BLaER1 (cell line): ENCODE results near the gene PRR5L.

Experiments
- H3K27ac ChIP-seq: shearing (Covaris generic); formaldehyde crosslinking; 2 replicates; pipeline ENCODE4 v1.8.1; 2022
- H3K27me3 ChIP-seq: shearing (Covaris generic); formaldehyde crosslinking; 2 replicates; pipeline ENCODE4 v1.8.1; 2022
- H3K36me3 ChIP-seq: shearing (Covaris generic); formaldehyde crosslinking; 2 replicates; pipeline ENCODE4 v1.8.1; 2022
- H3K4me1 ChIP-seq: shearing (Covaris generic); formaldehyde crosslinking; 2 replicates; pipeline ENCODE4 v1.8.1; 2022
- H3K4me2 ChIP-seq: shearing (Covaris generic); formaldehyde crosslinking; 2 replicates; pipeline ENCODE4 v1.8.1; 2022
- H3K4me3 ChIP-seq: shearing (Covaris generic); formaldehyde crosslinking; 2 replicates; pipeline ENCODE4 v1.8.1; 2022
- H3K9ac ChIP-seq: shearing (Covaris generic); formaldehyde crosslinking; 2 replicates; pipeline ENCODE4 v1.8.1; 2022
- H3K9me3 ChIP-seq: shearing (Covaris generic); formaldehyde crosslinking; 2 replicates; pipeline ENCODE4 v1.8.1; 2022
- H4K20me1 ChIP-seq: shearing (Covaris generic); formaldehyde crosslinking; 2 replicates; pipeline ENCODE4 v1.8.1; 2022
- Cebpa-rat ChIP-seq: shearing (Covaris generic); IDR thresholded peaks from 2 replicates; pipeline ENCODE4 v1.8.1; 2022

The PRR5L gene, protein sequence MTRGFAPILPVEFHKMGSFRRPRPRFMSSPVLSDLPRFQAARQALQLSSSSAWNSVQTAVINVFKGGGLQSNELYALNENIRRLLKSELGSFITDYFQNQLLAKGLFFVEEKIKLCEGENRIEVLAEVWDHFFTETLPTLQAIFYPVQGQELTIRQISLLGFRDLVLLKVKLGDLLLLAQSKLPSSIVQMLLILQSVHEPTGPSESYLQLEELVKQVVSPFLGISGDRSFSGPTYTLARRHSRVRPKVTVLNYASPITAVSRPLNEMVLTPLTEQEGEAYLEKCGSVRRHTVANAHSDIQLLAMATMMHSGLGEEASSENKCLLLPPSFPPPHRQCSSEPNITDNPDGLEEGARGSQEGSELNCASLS

DNA sequence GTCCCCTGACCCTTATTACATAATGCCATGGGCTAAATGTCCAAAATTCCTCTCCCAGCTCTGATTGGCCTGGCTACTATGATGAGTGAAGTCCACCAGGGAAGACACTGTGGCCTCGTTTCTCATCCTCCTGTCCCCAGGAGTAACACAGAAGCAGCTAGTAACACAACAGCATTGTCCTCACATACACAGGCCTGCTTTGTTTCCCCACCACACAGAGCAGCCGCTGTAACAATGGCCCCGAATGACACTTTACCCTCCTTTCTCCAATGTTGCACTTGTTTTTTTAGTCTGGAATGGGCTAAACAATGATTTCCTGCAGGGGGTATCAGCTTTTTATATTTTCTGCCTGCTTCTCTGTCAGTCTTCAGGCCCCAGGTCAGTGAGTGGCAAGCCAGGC lies at the start of gene PRR5L:
Gene PRR5L, plus strand, starts transcription at position 363 of the 400 bp plus-strand sequence. CDS start 104,834 bp downstream, outside the sequence.
- no peak for TF ChIP-seq Cebpa-rat
- H3K4me2 ChIP-seq: no peak within 1 kb of the TSS

DNA sequence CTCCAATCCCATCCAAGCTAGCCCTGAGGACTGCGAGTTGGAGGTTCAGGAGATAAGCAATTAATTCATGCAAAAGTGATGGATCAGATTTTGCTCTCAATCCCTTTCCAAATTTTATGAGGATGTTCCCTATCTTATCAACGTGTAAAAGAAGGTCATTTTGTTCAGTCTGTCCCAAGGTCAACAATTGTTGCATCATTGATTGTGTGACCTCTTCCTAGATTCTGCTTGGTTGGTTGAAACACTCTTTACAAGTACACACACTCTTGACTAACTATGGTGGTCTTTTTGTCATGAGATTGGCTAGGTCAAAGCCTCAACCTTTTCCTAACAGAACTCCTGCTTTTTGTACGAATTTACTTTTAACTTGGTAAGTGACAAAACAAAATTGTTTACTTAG lies 48.6 kb upstream of the PRR5L start:
- no peak for TF ChIP-seq Cebpa-rat
- no peak overlapping the region for H3K4me2 ChIP-seq
- 0 out of 2 replicates have a peak, but pooled peaks cover 7% of the 10 kb centered on the region for H3K4me1 ChIP-seq
- H3K27me3 ChIP-seq: no peaks in the 10 kb centered on the region
- H3K27ac ChIP-seq: no peak overlapping the region
- no peak overlapping the region for H3K4me3 ChIP-seq
- 0 out of 2 replicates have a peak, but pooled peaks cover 5% of the 10 kb centered on the region for H3K36me3 ChIP-seq
- H3K9me3 ChIP-seq: peaks cover 16% of the 10 kb centered on the region
- no peak overlapping the region for H3K9ac ChIP-seq
- no peaks in the 10 kb centered on the region for H4K20me1 ChIP-seq

More for the DNA sequence above, at the start of gene PRR5L:
- Histone ChIP-seq H4K20me1 (no peaks in the 10 kb centered on the region), H3K36me3 (no peaks in the 10 kb centered on the region), H3K4me3 (no peak within 1 kb of the TSS), H3K27me3 (no peaks in the 10 kb centered on the region), H3K9me3 (no peaks in the 10 kb centered on the region), H3K27ac (no peak within 1 kb of the TSS), H3K4me1 (no peaks in the 10 kb centered on the region), H3K9ac (no peak within 1 kb of the TSS)

DNA sequence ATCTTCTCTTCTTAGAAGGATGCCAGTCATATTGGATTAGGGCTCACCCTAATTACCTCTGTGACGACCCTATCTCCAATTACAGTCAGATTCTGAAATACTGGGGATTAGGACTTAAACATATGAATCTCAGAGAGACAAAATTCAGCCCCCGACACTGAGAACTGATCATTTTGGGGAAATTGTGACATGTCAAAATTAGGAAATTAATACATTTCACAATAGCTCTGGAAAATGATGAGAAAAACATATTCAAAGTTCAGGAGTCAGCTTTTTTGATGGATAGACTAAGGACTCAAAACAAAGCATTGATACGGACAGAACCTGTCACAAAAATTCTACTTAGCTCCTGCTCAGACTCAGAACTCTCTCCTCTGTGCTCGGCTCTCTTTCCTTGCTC lies 47.7 kb upstream of the PRR5L start:
- Histone ChIP-seq H3K4me1 (0 out of 2 replicates have a peak, but pooled peaks cover 7% of the 10 kb centered on the region), H3K9ac (no peak overlapping the region), H3K27me3 (no peaks in the 10 kb centered on the region), H4K20me1 (no peaks in the 10 kb centered on the region), H3K36me3 (0 out of 2 replicates have a peak, but pooled peaks cover 5% of the 10 kb centered on the region), H3K4me3 (no peak overlapping the region), H3K9me3 (peaks cover 16% of the 10 kb centered on the region), H3K27ac (no peak overlapping the region), H3K4me2 (no peak overlapping the region)
- TF ChIP-seq Cebpa-rat: 0 out of 2 replicates have a peak, but pooled peaks have one; percentile 9

DNA sequence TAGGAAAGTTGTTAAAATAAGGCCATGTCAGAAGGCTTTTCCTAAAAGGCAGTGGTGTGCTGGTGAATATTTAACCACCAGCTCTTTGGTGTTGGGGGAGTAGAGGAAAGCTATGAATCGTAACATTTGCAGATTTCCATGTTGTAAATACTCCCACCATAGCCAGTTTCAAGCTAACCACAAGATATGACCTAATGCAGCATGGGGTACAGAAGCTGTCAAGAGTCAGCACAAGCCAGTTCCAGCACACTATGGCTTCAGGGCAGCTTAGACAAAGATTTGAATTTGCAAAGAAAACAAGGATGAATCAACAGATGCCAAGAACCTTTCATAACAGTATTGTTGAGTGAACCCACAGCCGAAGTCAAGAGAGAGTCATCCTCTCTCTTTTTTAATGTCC lies 46.8 kb upstream of the PRR5L start:
- Histone ChIP-seq H3K4me1 (0 out of 2 replicates have a peak, but pooled peaks cover 7% of the 10 kb centered on the region), H3K4me2 (no peak overlapping the region), H3K27ac (no peak overlapping the region), H4K20me1 (no peaks in the 10 kb centered on the region), H3K4me3 (no peak overlapping the region), H3K36me3 (0 out of 2 replicates have a peak, but pooled peaks cover 5% of the 10 kb centered on the region), H3K27me3 (no peaks in the 10 kb centered on the region), H3K9ac (no peak overlapping the region), H3K9me3 (peaks cover 16% of the 10 kb centered on the region)
- no peak for TF ChIP-seq Cebpa-rat

DNA sequence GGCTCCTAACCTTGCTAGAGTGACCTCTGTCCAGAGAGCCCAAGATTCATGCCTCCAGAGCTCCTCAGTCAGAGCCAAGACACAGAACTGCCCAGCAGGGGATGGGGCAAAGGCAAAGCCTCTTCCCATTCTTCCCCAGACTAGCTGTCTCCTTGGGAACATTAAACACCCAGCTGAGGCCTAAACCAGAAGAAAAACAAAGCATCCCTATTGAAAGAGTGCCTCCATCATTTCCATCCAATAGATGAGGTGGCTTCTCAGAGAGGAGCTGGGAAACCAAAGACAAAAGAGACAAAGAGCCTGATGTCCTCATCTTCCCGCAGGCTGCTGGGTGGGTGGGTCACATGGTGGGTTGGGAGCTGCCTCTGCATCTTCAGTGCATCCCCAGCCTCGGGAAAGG lies 44.3 kb upstream of the PRR5L start:
- H3K9ac ChIP-seq: no peak overlapping the region
- H3K27me3 ChIP-seq: no peaks in the 10 kb centered on the region
- peaks cover 16% of the 10 kb centered on the region for H3K9me3 ChIP-seq
- 0 out of 2 replicates have a peak, but pooled peaks cover 7% of the 10 kb centered on the region for H3K4me1 ChIP-seq
- H3K4me3 ChIP-seq: no peak overlapping the region
- H3K36me3 ChIP-seq: 0 out of 2 replicates have a peak, but pooled peaks cover 5% of the 10 kb centered on the region
- no peak overlapping the region for H3K27ac ChIP-seq
- H3K4me2 ChIP-seq: no peak overlapping the region
- no peak for TF ChIP-seq Cebpa-rat
- H4K20me1 ChIP-seq: no peaks in the 10 kb centered on the region

DNA sequence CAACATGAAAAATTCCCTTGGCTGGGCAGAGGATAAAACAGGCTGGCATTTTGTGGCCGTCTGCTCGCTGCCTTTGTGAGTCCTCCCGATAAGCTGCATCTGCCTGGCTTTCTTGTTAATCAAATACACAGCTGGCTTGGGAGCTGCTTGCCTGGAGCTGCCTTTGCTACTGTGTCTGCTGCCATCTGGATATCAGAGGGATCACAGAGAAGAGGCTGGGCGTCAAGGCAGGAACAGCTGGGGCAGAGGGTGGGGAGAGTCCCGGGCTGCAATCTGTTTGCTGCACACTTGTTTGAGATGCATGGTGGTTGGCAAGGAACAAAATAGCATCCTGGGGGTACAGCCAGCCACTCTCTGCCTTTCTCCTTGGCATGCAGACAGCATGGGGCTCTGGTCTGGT lies 42.9 kb upstream of the PRR5L start:
- Histone ChIP-seq H3K27me3 (no peaks in the 10 kb centered on the region), H3K9ac (no peak overlapping the region), H3K4me1 (0 out of 2 replicates have a peak, but pooled peaks cover 7% of the 10 kb centered on the region), H3K27ac (no peak overlapping the region), H3K9me3 (peaks cover 16% of the 10 kb centered on the region), H4K20me1 (no peaks in the 10 kb centered on the region), H3K4me3 (no peak overlapping the region), H3K36me3 (0 out of 2 replicates have a peak, but pooled peaks cover 5% of the 10 kb centered on the region), H3K4me2 (no peak overlapping the region)
- TF ChIP-seq Cebpa-rat: no peak

DNA sequence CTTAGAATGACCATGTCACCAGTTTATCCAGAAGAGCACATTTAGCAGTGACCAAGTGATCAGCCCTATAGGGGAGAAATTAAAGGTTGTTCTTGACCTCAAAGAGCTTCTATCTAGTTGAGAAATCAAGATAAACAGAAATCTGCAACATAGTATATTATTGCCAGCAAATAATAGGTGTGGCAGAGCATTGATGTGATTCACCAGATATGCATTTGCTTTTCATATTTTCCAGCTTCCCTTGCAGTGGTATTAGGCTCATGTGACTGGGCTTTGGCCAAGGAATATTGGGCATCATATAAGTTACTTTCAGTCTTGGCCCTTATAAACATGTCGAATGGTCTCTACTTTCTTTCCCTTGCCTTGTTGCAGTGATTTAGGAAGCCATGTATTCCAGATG lies 41.4 kb upstream of the PRR5L start:
- Histone ChIP-seq H4K20me1 (no peaks in the 10 kb centered on the region), H3K4me3 (no peak overlapping the region), H3K9ac (no peak overlapping the region), H3K9me3 (peaks cover 16% of the 10 kb centered on the region), H3K27ac (no peak overlapping the region), H3K4me1 (no peaks in the 10 kb centered on the region), H3K27me3 (no peaks in the 10 kb centered on the region), H3K36me3 (0 out of 2 replicates have a peak, but pooled peaks cover 5% of the 10 kb centered on the region), H3K4me2 (no peak overlapping the region)
- TF ChIP-seq Cebpa-rat: no peak

DNA sequence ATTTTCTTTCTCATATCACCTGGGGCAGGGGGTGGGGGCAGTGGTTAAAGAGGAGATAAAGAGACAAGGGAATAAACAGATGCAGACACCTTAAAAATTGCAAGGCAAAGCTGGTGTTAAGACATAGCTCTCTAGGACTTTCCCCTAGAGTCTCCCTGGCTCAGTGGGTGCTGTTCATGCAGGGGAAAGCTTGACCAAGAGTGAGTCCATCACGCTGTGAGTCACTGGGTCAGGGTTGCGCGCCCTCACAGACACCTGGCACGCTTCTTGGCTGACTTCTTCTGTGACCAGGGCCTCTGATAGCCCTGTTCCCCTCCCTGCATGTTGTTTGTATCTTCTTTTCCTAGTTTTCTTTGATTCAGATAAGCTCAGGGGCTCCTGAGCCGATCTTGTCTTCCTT lies 38.7 kb upstream of the PRR5L start:
- no peak for TF ChIP-seq Cebpa-rat
- Histone ChIP-seq H3K9ac (no peak overlapping the region), H3K4me1 (no peaks in the 10 kb centered on the region), H3K27me3 (no peaks in the 10 kb centered on the region), H4K20me1 (no peaks in the 10 kb centered on the region), H3K36me3 (no peaks in the 10 kb centered on the region), H3K9me3 (no peaks in the 10 kb centered on the region), H3K4me3 (no peak overlapping the region), H3K4me2 (no peak overlapping the region), H3K27ac (no peak overlapping the region)

DNA sequence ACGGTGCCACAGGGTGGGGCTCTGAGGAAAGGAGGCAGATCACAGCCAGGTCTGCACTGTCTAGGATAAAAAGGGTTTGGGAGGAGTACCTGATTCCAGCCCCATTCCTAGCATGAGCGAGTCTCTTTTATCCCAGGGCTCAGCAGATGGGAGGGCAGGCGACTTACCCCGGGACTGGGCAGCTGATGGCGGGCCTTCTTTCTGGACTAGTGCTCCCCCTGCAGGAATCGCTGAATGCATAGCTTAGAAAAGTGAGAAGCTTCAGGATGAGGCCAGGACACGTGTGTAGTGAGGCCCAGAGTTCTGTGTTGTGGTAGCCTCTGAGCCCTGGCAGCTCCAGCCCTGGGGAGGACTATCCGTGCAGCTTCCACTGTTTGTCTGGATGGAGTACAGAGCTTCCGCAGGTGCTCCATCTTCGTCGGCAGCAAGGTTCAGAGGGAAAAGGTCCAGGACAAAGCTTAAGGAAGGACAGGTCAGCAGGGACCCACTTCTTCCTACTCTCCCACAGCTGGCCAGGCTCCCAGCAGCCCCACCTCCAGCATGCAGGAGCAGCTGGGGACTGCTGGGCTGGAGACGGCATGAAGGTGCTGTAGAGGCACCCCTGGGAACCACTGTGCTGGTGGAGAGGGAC lies 37.2 kb upstream of the PRR5L start:
- no peaks in the 10 kb centered on the region for H3K4me1 ChIP-seq
- no peak overlapping the region for H3K9ac ChIP-seq
- no peaks in the 10 kb centered on the region for H3K27me3 ChIP-seq
- H3K4me2 ChIP-seq: no peak overlapping the region
- H4K20me1 ChIP-seq: no peaks in the 10 kb centered on the region
- H3K36me3 ChIP-seq: no peaks in the 10 kb centered on the region
- no peak overlapping the region for H3K27ac ChIP-seq
- H3K4me3 ChIP-seq: no peak overlapping the region
- no peak for TF ChIP-seq Cebpa-rat
- H3K9me3 ChIP-seq: no peaks in the 10 kb centered on the region

DNA sequence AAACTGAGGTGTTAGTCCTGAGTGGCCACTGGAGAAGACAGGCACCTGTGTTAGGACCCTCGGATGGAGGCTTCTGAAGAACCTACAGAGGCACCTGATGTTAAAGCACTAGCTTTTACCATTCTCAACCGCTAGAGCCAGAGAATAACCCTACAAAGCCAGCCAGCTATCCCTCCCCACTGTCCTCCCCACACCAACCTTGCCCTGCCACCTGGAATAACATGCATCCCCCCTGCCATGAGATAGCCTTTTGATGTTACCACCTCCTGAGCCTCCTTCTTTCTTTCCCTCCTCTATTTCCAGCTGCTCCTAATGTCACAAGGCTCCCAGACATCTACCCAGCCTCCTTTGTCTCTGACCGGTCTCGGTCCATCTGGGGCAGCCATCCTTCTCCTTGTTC lies 35.0 kb upstream of the PRR5L start:
- no peak overlapping the region for H3K9ac ChIP-seq
- TF ChIP-seq Cebpa-rat: no peak
- no peak overlapping the region for H3K27ac ChIP-seq
- H3K4me1 ChIP-seq: peaks cover 5% of the 10 kb centered on the region; the same call in 1 of the 2 replicates
- no peaks in the 10 kb centered on the region for H3K9me3 ChIP-seq
- H4K20me1 ChIP-seq: no peaks in the 10 kb centered on the region
- no peak overlapping the region for H3K4me2 ChIP-seq
- H3K4me3 ChIP-seq: no peak overlapping the region
- no peaks in the 10 kb centered on the region for H3K27me3 ChIP-seq
- no peaks in the 10 kb centered on the region for H3K36me3 ChIP-seq
